ENCODE results near the gene EHD4.
A peak's percentile ranks its signal among the peaks of the same experiment; 100 is the strongest.

The EHD4 gene

GRCh38 chr15:41972253-41973242 is at the start of gene EHD4 (continued):
- peak; percentile 9; the same call in 1 of the 2 replicates for TF ChIP-seq ZBTB8A (tag by site-specific recombination; IDR thresholded peaks at IDR 0.05)
- peak; percentile 87 for TF ChIP-seq SP2 (tag by site-specific recombination; IDR thresholded peaks at IDR 0.05)
- peak; percentile 83 for TF ChIP-seq ATF2 (tag by site-specific recombination; IDR thresholded peaks at IDR 0.05; ENCODE audit: low read depth)
- peak; percentile 32; the same call in 1 of the 2 replicates for TF ChIP-seq ZBTB20 (tag by site-specific recombination; IDR thresholded peaks at IDR 0.05)
- TF ChIP-seq BCL11B (tag by site-specific recombination; IDR thresholded peaks at IDR 0.05; ENCODE audit: low read depth): peak; percentile 58; the same call in 1 of the 2 replicates
- no peak for TF ChIP-seq ZNF350 (tag by site-specific recombination; IDR thresholded peaks at IDR 0.05)
- no peak for TF ChIP-seq ZIC2 (tag by site-specific recombination; IDR thresholded peaks at IDR 0.05)
- TF ChIP-seq ZNF292 (tag by site-specific recombination; IDR thresholded peaks at IDR 0.05; ENCODE audit: borderline replicate concordance, low read depth): no peak
- TF ChIP-seq BCL11A (tag by site-specific recombination; IDR thresholded peaks at IDR 0.05; ENCODE audit: low read depth): 0 out of 2 replicates have a peak, but pooled peaks have one; percentile 71
- TF ChIP-seq ZNF600 (tag by site-specific recombination; IDR thresholded peaks at IDR 0.05): peak; percentile 17; the same call in 1 of the 2 replicates
- peak; percentile 50 for TF ChIP-seq KLF1 (tag by site-specific recombination; IDR thresholded peaks at IDR 0.05)
- TF ChIP-seq PRDM2 (tag by site-specific recombination; IDR thresholded peaks at IDR 0.05; ENCODE audit: borderline replicate concordance): no peak
- no peak for TF ChIP-seq ZNF830 (tag by site-specific recombination; IDR thresholded peaks at IDR 0.05; ENCODE audit: low read depth)
- no peak for TF ChIP-seq TCF7L2 (IDR thresholded peaks at IDR 0.05; ENCODE audit: borderline replicate concordance, low read depth, low read length)
- no peak for TF ChIP-seq ZNF621 (tag by site-specific recombination; IDR thresholded peaks at IDR 0.05)
- TF ChIP-seq ZNF239 (tag by site-specific recombination; IDR thresholded peaks at IDR 0.05): no peak
- TF ChIP-seq ZNF639 (tag by site-specific recombination; IDR thresholded peaks at IDR 0.05): no peak
- peak; percentile 42; the same call in 1 of the 2 replicates for TF ChIP-seq ZSCAN5A (tag by site-specific recombination; IDR thresholded peaks at IDR 0.05)
- no peak; the same call in 1 of the 2 replicates for TF ChIP-seq ZNF501 (tag by site-specific recombination; IDR thresholded peaks at IDR 0.05)
- TF ChIP-seq ZNF704 (tag by site-specific recombination; IDR thresholded peaks at IDR 0.05): no peak
- no peak for TF ChIP-seq ZNF433 (tag by site-specific recombination; IDR thresholded peaks at IDR 0.05; ENCODE audit: low read depth)
- no peak for TF ChIP-seq TSHZ1 (tag by site-specific recombination; IDR thresholded peaks at IDR 0.05; ENCODE audit: borderline replicate concordance)
- TF ChIP-seq KLF8 (tag by site-specific recombination; IDR thresholded peaks at IDR 0.05): peak; percentile 56; the same call in 1 of the 2 replicates

Measured in HEK293 (cell line).